Measurements from ENCODE around the gene AKNA. TPM values are rescaled to one million over a fixed set of nuclear protein-coding genes. Genes with fewer than 3 reads are reported as not detected.

AKNA gene
- polyA plus RNA-seq, 2 of the 4 experiments (the other 2 are of a cell fraction): 2.7 to 4.6 TPM

GRCh38 chr9:114416906-114417305 lies 29.1 kb upstream of the AKNA start:
- no peaks in the 10 kb centered on the region for H3K4me1 ChIP-seq
- ChIA-PET POLR2A (interaction anchor here (1.1 kb wide), 1 partner anchor 13 kb away, joined by 3 read pairs; no protein-coding TSS in a partner anchor), CTCF (interaction anchor here (1.3 to 7.1 kb wide), 5 partner anchors 11 to 309 kb away, joined by 3 to 106 read pairs (median 18); no protein-coding TSS in a partner anchor)
- no peak for ATAC-seq
- H3K9me3 ChIP-seq: no peaks in the 10 kb centered on the region
- no peak overlapping the region for H3K4me2 ChIP-seq
- TF ChIP-seq HOXA7 (CRISPR knock-in tag; IDR thresholded peaks at IDR 0.05) (no peak), SREBF2 (IDR thresholded peaks at IDR 0.05) (no peak), RNF2 (IDR thresholded peaks at IDR 0.05; ENCODE audit: borderline replicate concordance, low read depth) (no peak), PBX3 (IDR thresholded peaks at IDR 0.05) (no peak), HEYL (CRISPR knock-in tag; IDR thresholded peaks at IDR 0.05) (no peak), MAFK (IDR thresholded peaks at IDR 0.05; ENCODE audit: partially characterized antibody) (no peak), CHD2 (IDR thresholded peaks at IDR 0.05; ENCODE audit: low read length, partially characterized antibody) (no peak), HMGXB4 (CRISPR knock-in tag; IDR thresholded peaks at IDR 0.05; ENCODE audit: borderline replicate concordance) (no peak), FOXS1 (CRISPR knock-in tag; IDR thresholded peaks at IDR 0.05) (no peak), HDAC2 (IDR thresholded peaks at IDR 0.05) (no peak), HES2 (IDR thresholded peaks at IDR 0.05) (no peak), TFCP2L1 (CRISPR knock-in tag; IDR thresholded peaks at IDR 0.05) (no peak), HOXB13 (CRISPR knock-in tag; IDR thresholded peaks at IDR 0.05; ENCODE audit: low read depth) (no peak), FOSB (CRISPR knock-in tag; IDR thresholded peaks at IDR 0.05) (no peak), EHF (CRISPR knock-in tag; IDR thresholded peaks at IDR 0.05) (no peak), FOSL2 (IDR thresholded peaks at IDR 0.05) (no peak), FOSL2 (CRISPR knock-in tag; IDR thresholded peaks at IDR 0.05) (no peak)
- H3K27ac ChIP-seq: no peak overlapping the region
- WGBS (ENCODE audit: missing lambda C conversion rate): 75% methylated on average over 2 of the region's 2 CpGs
- no peak overlapping the region for H3K4me3 ChIP-seq
- no peak for DNase-seq (ENCODE audit: low read depth in 1 of 2, low spot score in 1 of 2)
- no peak for FAIRE-seq

GRCh38 chr9:114416290-114416689 lies 28.5 kb upstream of the AKNA start:
- Histone ChIP-seq H3K4me1 (no peaks in the 10 kb centered on the region), H3K4me2 (no peak overlapping the region), H3K27ac (no peak overlapping the region), H3K4me3 (no peak overlapping the region), H3K9me3 (no peaks in the 10 kb centered on the region)
- no peak for TF ChIP-seq HOXB5 (CRISPR knock-in tag; IDR thresholded peaks at IDR 0.05)
- no peak for TF ChIP-seq KDM5A (IDR thresholded peaks at IDR 0.05)
- TF ChIP-seq HOXA7 (CRISPR knock-in tag; IDR thresholded peaks at IDR 0.05): no peak
- TF ChIP-seq CEBPB (IDR thresholded peaks at IDR 0.05): no peak
- TF ChIP-seq GATA3 (IDR thresholded peaks at IDR 0.05; ENCODE audit: borderline replicate concordance): no peak
- TF ChIP-seq MAZ (IDR thresholded peaks at IDR 0.05; ENCODE audit: borderline replicate concordance, low read depth, low read length): no peak
- TF ChIP-seq JUN (IDR thresholded peaks at IDR 0.05): no peak
- TF ChIP-seq ZNF302 (CRISPR knock-in tag; IDR thresholded peaks at IDR 0.05): no peak
- no peak for TF ChIP-seq CBX8 (IDR thresholded peaks at IDR 0.05)
- TF ChIP-seq MAFK (IDR thresholded peaks at IDR 0.05; ENCODE audit: partially characterized antibody): no peak
- TF ChIP-seq E2F6 (IDR thresholded peaks at IDR 0.05; ENCODE audit: borderline replicate concordance, low read depth): no peak
- no peak for TF ChIP-seq REST (IDR thresholded peaks at IDR 0.05)
- no peak for TF ChIP-seq RNF2 (IDR thresholded peaks at IDR 0.05; ENCODE audit: borderline replicate concordance, low read depth)
- DNase-seq (ENCODE audit: low read depth in 1 of 2, low spot score in 1 of 2) (no peak), ATAC-seq (no peak), FAIRE-seq (no peak)
- 83% methylated on average over 5 of the region's 5 CpGs for WGBS (ENCODE audit: missing lambda C conversion rate)
- ChIA-PET CTCF (interaction anchor here (1.3 to 7.1 kb wide), 4 partner anchors 11 to 308 kb away, joined by 3 to 106 read pairs (median 31); no protein-coding TSS in a partner anchor), POLR2A (no interaction called here)
